HCT116 (cell line): Measurements from ENCODE around the gene CYP4F2. TPM values are rescaled to one million over a fixed set of nuclear protein-coding genes. Genes with fewer than 3 reads are reported as not detected.

Experiments used
- ATAC-seq: fragments of 200-7000 bp; cut with Tn5 transposase; 2 replicates; pipeline ENCODE4 v1.9.1; 2020; ENCODE audit warnings: mild to moderate bottlenecking, moderate library complexity
- BruUV-seq: library from RNA; stranded (reverse); fragments of 400-500 nt; replicated peaks from 2 replicates; lab custom pipeline; 2021; lab: Mats Ljungman, UMichigan
- CTCF ChIA-PET: fragments of 300-600 bp; sonication (Branson Sonifier 250); formaldehyde crosslinking; loops from one replicate; lab custom pipeline; 2021; ENCODE audit warnings: antibody characterized with exemption; lab: Charles Lee
- POLR2A ChIA-PET: fragments of 300-600, 350-600 bp; sonication (Branson Sonifier 250); formaldehyde crosslinking; loops from one replicate; lab custom pipeline; 2021; ENCODE audit warnings: antibody characterized with exemption; lab: Charles Lee
- RAD21 ChIA-PET, 2 experiments: fragments of 300-600 bp; sonication (Branson Sonifier 250); formaldehyde crosslinking; loops; one replicate each; lab custom pipeline; 2023; ENCODE audit warnings: low total read pairs in 2 of 2; ENCODE audit not compliant: uncharacterized antibody in 2 of 2, unreplicated experiment in 2 of 2, low non-redundant PET in 1 of 2; lab: Charles Lee
- DNase-seq: peaks from one replicate; pipeline ENCODE4 v3.0.0-alpha.2; 2010; ENCODE audit warnings: low read depth, low spot score
- H2AFZ ChIP-seq: fragments of 200-600 bp; shearing (Covaris generic), sonication (generic); 2 replicates; pipeline ENCODE4 v1.6.1; 2017; ENCODE audit warnings: low read depth, mixed run types, mixed read lengths, antibody characterized with exemption, low read length; ENCODE audit not compliant: poor library complexity, severe bottlenecking
- H3K27ac ChIP-seq: 2 replicates; pipeline ENCODE4 v1.5.1; 2012; ENCODE audit warnings: low read depth, low read length
- H3K27me3 ChIP-seq: fragments of 200-600 bp; sonication (generic); 2 replicates; pipeline ENCODE4 v1.6.1; 2016; ENCODE audit warnings: mixed run types, low read length, mixed read lengths; ENCODE audit not compliant: insufficient read depth
- H3K36me3 ChIP-seq, 2 experiments: fragments of 200-500 bp in 1 of 2; fragments of 200-600 bp in 1 of 2; sonication (Bioruptor generic) in 1 of 2; sonication (generic) in 1 of 2; 2 replicates each; pipeline versions ENCODE4 v1.5.1 to v1.6.1; 2014 to 2016; ENCODE audit warnings: low read length in 2 of 2, inconsistent platforms in 1 of 2, mixed read lengths in 1 of 2, mixed run types in 1 of 2; ENCODE audit not compliant: insufficient read depth in 2 of 2, control insufficient read depth in 1 of 2
- H3K4me1 ChIP-seq, 2 experiments: fragments of 200-600 bp in 1 of 2; sonication (generic) in 1 of 2; 2 replicates each; pipeline versions ENCODE4 v1.5.1 to v1.6.1; 2012 to 2017; ENCODE audit warnings: low read length in 2 of 2, inconsistent platforms in 1 of 2, mild to moderate bottlenecking in 1 of 2, mixed read lengths in 1 of 2, mixed run types in 1 of 2, moderate library complexity in 1 of 2; ENCODE audit not compliant: insufficient read depth in 2 of 2, control insufficient read depth in 1 of 2
- H3K4me2 ChIP-seq: fragments of 200-600 bp; sonication (generic); 2 replicates; pipeline ENCODE4 v1.6.1; 2017; ENCODE audit warnings: mixed run types, low read length, mixed read lengths
- H3K4me3 ChIP-seq, 2 experiments: fragments of 200-600 bp in 1 of 2; sonication (generic) in 1 of 2; replicated peaks in 1 of 2; 2 replicates each; pipeline ENCODE4 v1.5.1; 2011 to 2016; ENCODE audit warnings: low read length in 2 of 2, control low read depth in 1 of 2, low read depth in 1 of 2, mild to moderate bottlenecking in 1 of 2, mixed read lengths in 1 of 2, mixed run types in 1 of 2
- H3K79me2 ChIP-seq: fragments of 200-600 bp; sonication (generic); 2 replicates; pipeline ENCODE4 v1.6.1; 2017; ENCODE audit warnings: mild to moderate bottlenecking, mixed run types, low read length, moderate library complexity, mixed read lengths; ENCODE audit not compliant: insufficient read depth
- H3K9ac ChIP-seq: fragments of 200-600 bp; sonication (generic); 2 replicates; pipeline ENCODE4 v1.6.1; 2016; ENCODE audit warnings: low read length, mixed read lengths
- H3K9me2 ChIP-seq: fragments of 200-600 bp; sonication (generic), shearing (Covaris generic); 2 replicates; pipeline ENCODE4 v1.6.1; 2017; ENCODE audit warnings: mixed run types, mild to moderate bottlenecking, moderate library complexity; ENCODE audit not compliant: insufficient read depth
- H3K9me3 ChIP-seq, 2 experiments: fragments of 200-500 bp in 1 of 2; fragments of 200-600 bp in 1 of 2; sonication (Bioruptor generic) in 1 of 2; sonication (generic) in 1 of 2; 2 replicates each; pipeline ENCODE4 v1.6.1; 2014 to 2017; ENCODE audit warnings: low read length in 2 of 2, mixed read lengths in 2 of 2, inconsistent platforms in 1 of 2, low read depth in 1 of 2, mild to moderate bottlenecking in 1 of 2, mixed run types in 1 of 2, moderate library complexity in 1 of 2; ENCODE audit not compliant: control insufficient read depth in 1 of 2, insufficient read depth in 1 of 2
- H4K20me1 ChIP-seq: fragments of 200-600 bp; sonication (generic), shearing (Covaris generic); 2 replicates; pipeline ENCODE4 v1.6.1; 2017; ENCODE audit warnings: mixed run types, mild to moderate bottlenecking, moderate library complexity; ENCODE audit not compliant: insufficient read depth
- ATF3 ChIP-seq: IDR thresholded peaks from 2 replicates; pipeline ENCODE4 v1.6.1; 2012
- CBX3 ChIP-seq: IDR thresholded peaks from 2 replicates; pipeline ENCODE4 v1.6.1; 2012; ENCODE audit warnings: low read depth
- CEBPB ChIP-seq: IDR thresholded peaks from 2 replicates; pipeline ENCODE4 v1.6.1; 2012; ENCODE audit warnings: low read depth
- CTCF ChIP-seq, 3 experiments: fragments of 200-600 bp in 1 of 3; sonication (generic) in 1 of 3; IDR thresholded peaks in 2 of 3; conservative IDR thresholded peaks in 1 of 3; 2 replicates each; pipeline ENCODE4 v1.5.1; 2012 to 2017; ENCODE audit warnings: low read depth in 2 of 3, low read length in 2 of 3, antibody characterized with exemption in 1 of 3, borderline replicate concordance in 1 of 3, control low read depth in 1 of 3, mild to moderate bottlenecking in 1 of 3, mixed read lengths in 1 of 3, mixed run types in 1 of 3, moderate library complexity in 1 of 3; ENCODE audit not compliant: insufficient read depth in 1 of 3
- EGR1 ChIP-seq: IDR thresholded peaks from 2 replicates; pipeline ENCODE4 v1.6.1; 2012; ENCODE audit warnings: low read depth
- EZH2phosphoT487 ChIP-seq: fragments of 200-600 bp; IDR thresholded peaks from 2 replicates; pipeline ENCODE4 v1.6.1; 2018; ENCODE audit warnings: antibody characterized with exemption, borderline replicate concordance
- FOSL1 ChIP-seq: IDR thresholded peaks from 2 replicates; pipeline ENCODE4 v1.6.1; 2012; ENCODE audit warnings: low read depth
- JUND ChIP-seq: IDR thresholded peaks from 2 replicates; pipeline ENCODE4 v1.6.1; 2012
- MAX ChIP-seq: IDR thresholded peaks from 2 replicates; pipeline ENCODE4 v1.6.1; 2012
- POLR2A ChIP-seq: IDR thresholded peaks from 2 replicates; pipeline ENCODE4 v1.7.0; 2011; ENCODE audit warnings: borderline replicate concordance; ENCODE audit not compliant: insufficient read depth, insufficient read length; ENCODE audit errors: extremely low read depth
- POLR2AphosphoS5 ChIP-seq: IDR thresholded peaks from 2 replicates; pipeline ENCODE4 v1.6.1; 2011; ENCODE audit warnings: mild to moderate bottlenecking, low read depth, low read length, moderate library complexity
- REST ChIP-seq: IDR thresholded peaks from 2 replicates; pipeline ENCODE4 v1.6.1; 2012; ENCODE audit warnings: low read depth
- SIN3A ChIP-seq: IDR thresholded peaks from 2 replicates; pipeline ENCODE4 v1.6.1; 2012; ENCODE audit warnings: low read depth
- SP1 ChIP-seq: IDR thresholded peaks from 2 replicates; pipeline ENCODE4 v1.6.1; 2012; ENCODE audit warnings: low read depth
- SRF ChIP-seq: IDR thresholded peaks from 2 replicates; pipeline ENCODE4 v1.6.1; 2012; ENCODE audit warnings: low read depth
- YY1 ChIP-seq: IDR thresholded peaks from 2 replicates; pipeline ENCODE4 v1.6.1; 2011; ENCODE audit warnings: low read length, low read depth, moderate library complexity, mild to moderate bottlenecking; ENCODE audit not compliant: insufficient replicate concordance; ENCODE audit errors: extremely low read depth
- ZBTB33 ChIP-seq: IDR thresholded peaks from 2 replicates; pipeline ENCODE4 v1.6.1; 2011; ENCODE audit warnings: mild to moderate bottlenecking, low read length, moderate library complexity; ENCODE audit not compliant: insufficient replicate concordance; ENCODE audit errors: extremely low read depth
- ZFX ChIP-seq: fragments of 450-650 bp; IDR thresholded peaks from 2 replicates; pipeline ENCODE4 v1.6.1; 2017
- ZNF274 ChIP-seq: fragments of 200-500 bp; sonication (Bioruptor generic); IDR thresholded peaks from 2 replicates; pipeline ENCODE4 v1.6.1; 2014; ENCODE audit warnings: mild to moderate bottlenecking, low read depth, low read length, inconsistent platforms
- intact Hi-C: fragments of 100-400 bp; cut with micrococcal nuclease; formaldehyde crosslinking; loops from 2 replicates; pipeline ENCODE4 v1.10.0; 2022
- total RNA-seq: library from RNA; stranded (reverse); gene quantifications from one replicate; pipeline ENCODE4 v1.2.1, GENCODE V29; 2021; ENCODE audit not compliant: unreplicated experiment

Gene CYP4F2
- total RNA-seq, 1 experiment from 2014 or later = 1.1 TPM

GRCh38 chr19:15902254-15902653, 4.4 kb upstream of the CYP4F2 start (continued):
- no peak for TF ChIP-seq REST
- no peak for TF ChIP-seq POLR2AphosphoS5
- no peak for TF ChIP-seq SRF
- TF ChIP-seq CEBPB = no peak
- TF ChIP-seq ZFX = no peak
- TF ChIP-seq ATF3 = no peak
- no peak for TF ChIP-seq JUND

DNA sequence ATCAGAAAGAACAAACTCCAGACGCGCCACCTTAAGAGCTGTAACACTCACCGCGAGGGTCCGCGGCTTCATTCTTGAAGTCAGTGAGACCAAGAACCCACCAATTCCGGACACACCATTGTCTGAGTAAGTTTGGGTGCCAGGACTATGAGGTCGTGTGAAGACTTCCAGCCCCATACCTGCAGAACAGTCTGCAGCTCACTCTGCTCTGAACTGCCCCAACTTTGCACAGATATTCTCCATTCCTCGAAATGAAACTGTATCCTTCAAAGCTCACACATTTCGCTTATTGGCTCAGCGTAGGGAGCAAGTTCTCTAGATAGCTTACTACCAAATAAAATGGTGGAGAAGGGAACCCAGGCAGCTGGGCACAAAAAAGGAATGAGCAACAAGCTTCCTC, 2.6 kb upstream of the CYP4F2 start:
- H3K4me2 ChIP-seq = no peak overlapping the region
- no peaks in the 10 kb centered on the region for H4K20me1 ChIP-seq
- RAD21 ChIA-PET = no interaction called here
- no peak overlapping the region for H3K4me3 ChIP-seq
- H3K9me3 ChIP-seq = no peaks in the 10 kb centered on the region
- H3K79me2 ChIP-seq = no peaks in the 10 kb centered on the region
- H3K36me3 ChIP-seq = no peaks in the 10 kb centered on the region
- ATAC-seq (no peak), DNase-seq (no peak)
- no peaks in the 10 kb centered on the region for H3K27me3 ChIP-seq
- H3K27ac ChIP-seq = no peak overlapping the region
- 0 out of 4 replicates have a peak, but pooled peaks cover 0 to 4% of the 10 kb centered on the region in 2 experiments for H3K4me1 ChIP-seq
- no peaks in the 10 kb centered on the region for H3K9me2 ChIP-seq
- no peak overlapping the region for H2AFZ ChIP-seq
- intact Hi-C loops = no loop called here
- no peak overlapping the region for H3K9ac ChIP-seq
- no TSS peak for BruUV-seq
- CTCF ChIA-PET = no interaction called here
- POLR2A ChIA-PET = no interaction called here
- no peak for TF ChIP-seq CTCF (IDR thresholded peaks at IDR 0.05 in 2 of 3, conservative IDR thresholded peaks at IDR 0.05 in 1 of 3; ENCODE audit: borderline replicate concordance in 1 of 3, insufficient read depth in 1 of 3, low read depth in 2 of 3, low read length in 2 of 3)
- no peak for TF ChIP-seq ZFX
- no peak for TF ChIP-seq SP1
- no peak for TF ChIP-seq ZNF274
- TF ChIP-seq EGR1 = no peak
- TF ChIP-seq ZBTB33 = no peak
- no peak for TF ChIP-seq CBX3
- TF ChIP-seq POLR2A = no peak
- no peak for TF ChIP-seq YY1
- TF ChIP-seq SIN3A = no peak
- TF ChIP-seq MAX = no peak
- TF ChIP-seq EZH2phosphoT487 = no peak
- no peak for TF ChIP-seq FOSL1
- TF ChIP-seq ATF3 = no peak
- no peak for TF ChIP-seq JUND
